Neural cell (in vitro differentiated cells): ENCODE data around the gene NPAS2. TPM values are rescaled to one million over a fixed set of nuclear protein-coding genes. Genes with fewer than 3 reads are reported as not detected.
A peak's percentile ranks its signal among the peaks of the same experiment; 100 is the strongest.

Source experiments
- H2AFZ ChIP-seq: fragments of 200-600, 300-800 bp; sonication (generic), shearing (Covaris generic); 2 replicates; pipeline ENCODE4 v1.6.0; 2014; ENCODE audit warnings: low read depth, mild to moderate bottlenecking, antibody characterized with exemption, low read length, moderate library complexity
- H3F3A ChIP-seq: fragments of 200-600 bp; shearing (Covaris generic); 2 replicates; pipeline ENCODE4 v1.6.1; 2016; ENCODE audit warnings: mild to moderate bottlenecking, moderate library complexity, mixed read lengths, antibody characterized with exemption, low read length; ENCODE audit not compliant: insufficient read depth, poor library complexity, severe bottlenecking
- H3K27ac ChIP-seq: fragments of 200-600, 300-800 bp; sonication (generic), shearing (Covaris generic); 2 replicates; pipeline ENCODE4 v1.5.1; 2014; ENCODE audit warnings: mild to moderate bottlenecking, low read length, moderate library complexity
- H3K27me3 ChIP-seq: fragments of 300-800, 200-600 bp; sonication (generic), shearing (Covaris generic); 2 replicates; pipeline ENCODE4 v1.6.0; 2014; ENCODE audit warnings: mild to moderate bottlenecking, low read depth, low read length, moderate library complexity; ENCODE audit not compliant: insufficient read depth
- H3K36me3 ChIP-seq: fragments of 300-800, 200-600 bp; sonication (generic), shearing (Covaris generic); 2 replicates; pipeline ENCODE4 v1.5.1; 2014; ENCODE audit warnings: mild to moderate bottlenecking, antibody characterized with exemption, low read length, moderate library complexity; ENCODE audit not compliant: insufficient read depth
- H3K4me2 ChIP-seq: fragments of 300-800, 200-600 bp; sonication (generic), shearing (Covaris generic); 2 replicates; pipeline ENCODE4 v1.6.0; 2014; ENCODE audit warnings: mild to moderate bottlenecking, low read length
- H3K4me3 ChIP-seq: fragments of 300-800, 200-600 bp; sonication (generic), shearing (Covaris generic); 2 replicates; pipeline ENCODE4 v1.5.1; 2014; ENCODE audit warnings: mild to moderate bottlenecking, low read length, moderate library complexity
- H3K79me2 ChIP-seq: fragments of 200-600 bp; shearing (Covaris generic); replicated peaks from 2 replicates; pipeline ENCODE4 v1.6.0; 2014; ENCODE audit warnings: mild to moderate bottlenecking, low read length, moderate library complexity; ENCODE audit not compliant: insufficient read depth
- H3K9ac ChIP-seq: fragments of 300-800, 200-600 bp; sonication (generic), shearing (Covaris generic); 2 replicates; pipeline ENCODE4 v1.6.1; 2016; ENCODE audit warnings: mild to moderate bottlenecking, low read length, mixed read lengths
- H3K9me2 ChIP-seq: fragments of 200-600 bp; shearing (Covaris generic); 2 replicates; pipeline ENCODE4 v1.6.1; 2016; ENCODE audit warnings: mild to moderate bottlenecking, low read length, mixed read lengths; ENCODE audit not compliant: insufficient read depth
- H3K9me3 ChIP-seq: fragments of 200-600, 300-800 bp; sonication (generic), shearing (Covaris generic); 2 replicates; pipeline ENCODE4 v1.6.1; 2016; ENCODE audit warnings: mild to moderate bottlenecking, mixed run types, low read length, moderate library complexity, mixed read lengths
- H4K20me1 ChIP-seq: fragments of 200-600 bp; shearing (Covaris generic); 2 replicates; pipeline ENCODE4 v1.6.1; 2016; ENCODE audit warnings: mild to moderate bottlenecking, mixed run types; ENCODE audit not compliant: insufficient read depth
- EP300 ChIP-seq: fragments of 450-650 bp; conservative IDR thresholded peaks from 2 replicates; pipeline ENCODE4 v1.6.1; 2014; ENCODE audit warnings: antibody characterized with exemption, mild to moderate bottlenecking, moderate library complexity; ENCODE audit not compliant: poor library complexity, severe bottlenecking
- EZH2 ChIP-seq: fragments of 200-600, 300-800 bp; shearing (Covaris generic), sonication (generic); IDR thresholded peaks from 2 replicates; pipeline ENCODE4 v1.6.1; 2014; ENCODE audit warnings: antibody characterized with exemption, low read length, borderline replicate concordance, mild to moderate bottlenecking; ENCODE audit not compliant: insufficient read depth, poor library complexity, severe bottlenecking
- MXI1 ChIP-seq: fragments of 450-650 bp; conservative IDR thresholded peaks from 2 replicates; pipeline ENCODE4 v1.6.1; 2014; ENCODE audit warnings: antibody characterized with exemption, mild to moderate bottlenecking; ENCODE audit not compliant: poor library complexity, severe bottlenecking
- POLR2AphosphoS5 ChIP-seq: IDR thresholded peaks from 2 replicates; pipeline ENCODE4 v1.6.1; 2012
- RAD21 ChIP-seq: fragments of 450-650 bp; conservative IDR thresholded peaks from 2 replicates; pipeline ENCODE4 v1.6.1; 2014; ENCODE audit warnings: antibody characterized with exemption, mild to moderate bottlenecking, moderate library complexity
- SMC3 ChIP-seq: fragments of 450-650 bp; conservative IDR thresholded peaks from 2 replicates; pipeline ENCODE4 v1.6.1; 2014; ENCODE audit warnings: antibody characterized with exemption, mild to moderate bottlenecking, moderate library complexity; ENCODE audit not compliant: poor library complexity
- TAF1 ChIP-seq: IDR thresholded peaks from 2 replicates; pipeline ENCODE4 v1.6.1; 2012; ENCODE audit warnings: low read depth
- polyA plus RNA-seq: library from polyadenylated mRNA; depleted of rRNA; stranded (reverse); fragments of >200 nt; gene quantifications from 2 replicates; pipeline ENCODE4 v1.2.3, GENCODE V29; 2014
- TF ChIP-seq, protein P1 (sequence below): fragments of 450-650 bp; IDR thresholded peaks from 2 replicates; pipeline ENCODE4 v1.5.1; 2014; ENCODE audit warnings: antibody characterized with exemption, mild to moderate bottlenecking, moderate library complexity; ENCODE audit not compliant: poor library complexity, severe bottlenecking
- TF ChIP-seq, protein P2 (sequence below): IDR thresholded peaks from 2 replicates; pipeline ENCODE4 v1.6.1; 2012; ENCODE audit warnings: borderline replicate concordance

Gene NPAS2
- polyA plus RNA-seq, 1 donor from 2014 or later = 2.1 TPM

DNA sequence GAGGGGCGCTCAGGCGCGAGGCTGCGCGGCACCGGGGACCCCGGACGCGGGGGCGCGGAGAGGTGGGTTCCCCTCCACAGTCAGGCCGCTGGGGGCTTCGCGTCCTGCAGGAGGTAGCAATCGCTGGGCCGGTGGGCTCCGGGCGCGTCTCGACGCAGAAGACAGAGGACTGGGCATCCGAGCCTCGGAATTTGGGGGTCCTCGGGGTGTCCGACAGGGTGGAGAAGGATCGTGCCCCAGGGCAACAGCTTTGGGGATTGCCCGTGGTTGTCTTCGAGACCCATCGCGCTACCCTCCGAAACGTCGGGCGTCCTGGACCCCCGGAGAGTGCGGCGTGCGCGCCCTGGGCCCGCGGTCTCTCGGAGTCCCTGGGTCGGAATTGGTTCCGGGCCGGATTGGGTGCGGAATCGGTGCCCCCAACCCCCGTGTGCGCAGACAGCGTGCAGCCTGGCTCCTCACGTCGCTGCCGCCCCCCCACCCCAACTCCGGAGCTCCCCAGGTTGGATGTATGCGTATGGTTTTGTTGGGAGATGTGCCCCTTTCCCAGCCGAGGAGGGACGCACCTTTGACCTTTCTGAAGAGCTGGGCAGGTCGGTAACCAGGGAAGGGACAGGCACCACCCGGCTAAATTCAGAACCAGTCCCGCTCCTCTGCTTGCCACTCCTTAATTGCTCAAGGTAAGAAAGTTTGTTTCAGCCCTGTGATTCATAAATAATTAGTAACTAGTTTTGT is 750 bp downstream of the NPAS2 start:
- TF ChIP-seq RAD21 (no peak), EP300 (no peak), MXI1 (no peak), TAF1 (no peak), SMC3 (no peak), POLR2AphosphoS5 (no peak), EZH2 (no peak)
- TF ChIP-seq, protein P1, sequence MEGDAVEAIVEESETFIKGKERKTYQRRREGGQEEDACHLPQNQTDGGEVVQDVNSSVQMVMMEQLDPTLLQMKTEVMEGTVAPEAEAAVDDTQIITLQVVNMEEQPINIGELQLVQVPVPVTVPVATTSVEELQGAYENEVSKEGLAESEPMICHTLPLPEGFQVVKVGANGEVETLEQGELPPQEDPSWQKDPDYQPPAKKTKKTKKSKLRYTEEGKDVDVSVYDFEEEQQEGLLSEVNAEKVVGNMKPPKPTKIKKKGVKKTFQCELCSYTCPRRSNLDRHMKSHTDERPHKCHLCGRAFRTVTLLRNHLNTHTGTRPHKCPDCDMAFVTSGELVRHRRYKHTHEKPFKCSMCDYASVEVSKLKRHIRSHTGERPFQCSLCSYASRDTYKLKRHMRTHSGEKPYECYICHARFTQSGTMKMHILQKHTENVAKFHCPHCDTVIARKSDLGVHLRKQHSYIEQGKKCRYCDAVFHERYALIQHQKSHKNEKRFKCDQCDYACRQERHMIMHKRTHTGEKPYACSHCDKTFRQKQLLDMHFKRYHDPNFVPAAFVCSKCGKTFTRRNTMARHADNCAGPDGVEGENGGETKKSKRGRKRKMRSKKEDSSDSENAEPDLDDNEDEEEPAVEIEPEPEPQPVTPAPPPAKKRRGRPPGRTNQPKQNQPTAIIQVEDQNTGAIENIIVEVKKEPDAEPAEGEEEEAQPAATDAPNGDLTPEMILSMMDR = no peak
- TF ChIP-seq, protein P2, sequence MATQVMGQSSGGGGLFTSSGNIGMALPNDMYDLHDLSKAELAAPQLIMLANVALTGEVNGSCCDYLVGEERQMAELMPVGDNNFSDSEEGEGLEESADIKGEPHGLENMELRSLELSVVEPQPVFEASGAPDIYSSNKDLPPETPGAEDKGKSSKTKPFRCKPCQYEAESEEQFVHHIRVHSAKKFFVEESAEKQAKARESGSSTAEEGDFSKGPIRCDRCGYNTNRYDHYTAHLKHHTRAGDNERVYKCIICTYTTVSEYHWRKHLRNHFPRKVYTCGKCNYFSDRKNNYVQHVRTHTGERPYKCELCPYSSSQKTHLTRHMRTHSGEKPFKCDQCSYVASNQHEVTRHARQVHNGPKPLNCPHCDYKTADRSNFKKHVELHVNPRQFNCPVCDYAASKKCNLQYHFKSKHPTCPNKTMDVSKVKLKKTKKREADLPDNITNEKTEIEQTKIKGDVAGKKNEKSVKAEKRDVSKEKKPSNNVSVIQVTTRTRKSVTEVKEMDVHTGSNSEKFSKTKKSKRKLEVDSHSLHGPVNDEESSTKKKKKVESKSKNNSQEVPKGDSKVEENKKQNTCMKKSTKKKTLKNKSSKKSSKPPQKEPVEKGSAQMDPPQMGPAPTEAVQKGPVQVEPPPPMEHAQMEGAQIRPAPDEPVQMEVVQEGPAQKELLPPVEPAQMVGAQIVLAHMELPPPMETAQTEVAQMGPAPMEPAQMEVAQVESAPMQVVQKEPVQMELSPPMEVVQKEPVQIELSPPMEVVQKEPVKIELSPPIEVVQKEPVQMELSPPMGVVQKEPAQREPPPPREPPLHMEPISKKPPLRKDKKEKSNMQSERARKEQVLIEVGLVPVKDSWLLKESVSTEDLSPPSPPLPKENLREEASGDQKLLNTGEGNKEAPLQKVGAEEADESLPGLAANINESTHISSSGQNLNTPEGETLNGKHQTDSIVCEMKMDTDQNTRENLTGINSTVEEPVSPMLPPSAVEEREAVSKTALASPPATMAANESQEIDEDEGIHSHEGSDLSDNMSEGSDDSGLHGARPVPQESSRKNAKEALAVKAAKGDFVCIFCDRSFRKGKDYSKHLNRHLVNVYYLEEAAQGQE = no peak

DNA sequence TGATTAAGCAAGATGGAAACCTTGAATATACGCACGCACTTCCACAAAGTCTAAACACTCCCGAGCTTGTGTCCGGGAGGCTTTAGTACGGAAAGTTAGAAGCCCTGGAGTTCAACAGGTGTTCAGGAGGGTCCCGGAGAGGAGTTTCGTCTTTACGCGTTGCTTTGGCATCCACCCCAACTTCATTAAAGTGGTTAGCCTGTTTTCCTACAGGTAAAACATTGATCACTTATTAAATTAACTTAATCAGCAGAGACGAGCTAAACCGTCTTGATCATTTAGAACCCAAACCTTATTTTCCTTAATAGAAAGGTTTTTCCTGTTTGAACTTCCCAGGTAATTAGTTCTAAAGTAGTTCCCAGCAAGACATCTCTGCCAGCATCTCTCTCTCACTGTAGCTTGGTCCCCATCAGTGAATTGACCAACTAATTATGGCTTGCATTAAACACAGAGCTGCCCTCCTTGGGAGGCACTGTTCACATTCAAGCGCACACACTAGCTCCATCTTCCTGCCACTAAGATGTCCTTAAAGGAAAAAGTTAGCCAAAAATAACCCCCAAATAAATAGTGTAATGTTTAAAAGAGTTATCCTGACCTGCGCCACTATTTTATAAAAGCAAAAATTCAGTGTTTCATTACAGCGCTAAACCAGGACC is 1.4 kb downstream of the NPAS2 start:
- H4K20me1 ChIP-seq = no peaks in the 10 kb centered on the region
- no peaks in the 10 kb centered on the region for H3K9me2 ChIP-seq
- TF ChIP-seq, protein P2 = no peak
- no peak for TF ChIP-seq EP300
- no peak for TF ChIP-seq POLR2AphosphoS5
- TF ChIP-seq, protein P1 = no peak
- TF ChIP-seq MXI1 = no peak
- TF ChIP-seq RAD21 = no peak
- TF ChIP-seq EZH2 = no peak
- no peak for TF ChIP-seq TAF1
- no peak for TF ChIP-seq SMC3
- no peaks in the 10 kb centered on the region for H3K9me3 ChIP-seq
- H3K27ac ChIP-seq = no peak overlapping the region
- H3K4me2 ChIP-seq = no peak overlapping the region
- no peaks in the 10 kb centered on the region for H3K79me2 ChIP-seq
- H2AFZ ChIP-seq = no peak overlapping the region
- H3K4me3 ChIP-seq = peak overlapping the region; percentile 91
- H3K27me3 ChIP-seq = peaks cover 46% of the 10 kb centered on the region
- peaks cover 6% of the 10 kb centered on the region for H3F3A ChIP-seq
- no peaks in the 10 kb centered on the region for H3K36me3 ChIP-seq
- peak overlapping the region; percentile 73 for H3K9ac ChIP-seq

More for the DNA sequence above, 750 bp downstream of the NPAS2 start:
- H2AFZ ChIP-seq = peak overlapping the region; percentile 27
- no peak overlapping the region for H3K27ac ChIP-seq
- H3K36me3 ChIP-seq = no peaks in the 10 kb centered on the region
- no peaks in the 10 kb centered on the region for H3K9me2 ChIP-seq
- H3K4me3 ChIP-seq = peak overlapping the region; percentile 91
- peak overlapping the region; percentile 73 for H3K9ac ChIP-seq
- H3K9me3 ChIP-seq = no peaks in the 10 kb centered on the region
- peaks cover 6% of the 10 kb centered on the region for H3F3A ChIP-seq
- H3K27me3 ChIP-seq = peaks cover 46% of the 10 kb centered on the region
- H3K79me2 ChIP-seq = no peaks in the 10 kb centered on the region
- H3K4me2 ChIP-seq = peak overlapping the region; percentile 55
- no peaks in the 10 kb centered on the region for H4K20me1 ChIP-seq
